WTC11 (cell line): ENCODE data around the gene CISH. TPM values are rescaled to one million over a fixed set of nuclear protein-coding genes. Genes with fewer than 3 reads are reported as not detected.
A peak's percentile ranks its signal among the peaks of the same experiment; 100 is the strongest.

ENCODE experiments used
- ATAC-seq: fragments of 200-7000 bp; cut with Tn5 transposase; 2 replicates; pipeline ENCODE4 v1.10.0; 2021; ENCODE audit warnings: mild to moderate bottlenecking, moderate library complexity
- CTCF ChIA-PET: fragments of 300-600 bp; sonication (Branson Sonifier 250); formaldehyde crosslinking; loops from one replicate; lab custom pipeline; 2021; ENCODE audit warnings: antibody characterized with exemption; lab: Charles Lee
- POLR2A ChIA-PET: fragments of 350-600 bp; sonication (Branson Sonifier 250); formaldehyde crosslinking; loops from one replicate; lab custom pipeline; 2021; ENCODE audit warnings: antibody characterized with exemption; lab: Charles Lee
- DNase-seq: peaks from one replicate; pipeline ENCODE4 v3.0.0; 2021; ENCODE audit warnings: low spot score
- H3K27ac Mint-ChIP-seq: 2 replicates; pipeline ENCODE4 v1.8.0; 2021; ENCODE audit warnings: mixed read lengths
- H3K27me3 Mint-ChIP-seq: 2 replicates; pipeline ENCODE4 v1.8.0; 2021; ENCODE audit warnings: low read depth, mild to moderate bottlenecking, moderate library complexity, mixed read lengths
- H3K36me3 Mint-ChIP-seq: 2 replicates; pipeline ENCODE4 v1.8.0; 2021; ENCODE audit warnings: mixed read lengths
- H3K4me1 Mint-ChIP-seq: 2 replicates; pipeline ENCODE4 v1.8.0; 2022; ENCODE audit warnings: mixed read lengths
- H3K4me3 Mint-ChIP-seq: 2 replicates; pipeline ENCODE4 v1.8.0; 2021; ENCODE audit warnings: mild to moderate bottlenecking, moderate library complexity, mixed read lengths
- H3K9me3 Mint-ChIP-seq: 2 replicates; pipeline ENCODE4 v1.8.0; 2021; ENCODE audit warnings: mixed read lengths
- CBFB ChIP-seq: sonication (generic); formaldehyde crosslinking; IDR thresholded peaks from 2 replicates; pipeline ENCODE4 v1.8.1; 2022; ENCODE audit warnings: mild to moderate bottlenecking, low read depth, missing genetic modification reagents
- ETV6 ChIP-seq: sonication (generic); formaldehyde crosslinking; IDR thresholded peaks from 2 replicates; pipeline ENCODE4 v1.8.1; 2022; ENCODE audit warnings: mild to moderate bottlenecking, missing genetic modification reagents
- GABPB1 ChIP-seq: sonication (generic); formaldehyde crosslinking; IDR thresholded peaks from 2 replicates; pipeline ENCODE4 v1.8.1; 2023; ENCODE audit warnings: mild to moderate bottlenecking, missing genetic modification reagents
- KAT7 ChIP-seq: sonication (generic); formaldehyde crosslinking; IDR thresholded peaks from 2 replicates; pipeline ENCODE4 v1.8.1; 2023; ENCODE audit warnings: missing genetic modification reagents, mild to moderate bottlenecking, borderline replicate concordance
- NR1H2 ChIP-seq: sonication (generic); formaldehyde crosslinking; IDR thresholded peaks from 2 replicates; pipeline ENCODE4 v1.9.0; 2021; ENCODE audit warnings: mild to moderate bottlenecking, moderate library complexity, missing genetic modification reagents
- NR3C1 ChIP-seq: sonication (generic); formaldehyde crosslinking; conservative IDR thresholded peaks from 2 replicates; pipeline ENCODE4 v1.8.1; 2023; ENCODE audit warnings: low read depth, mild to moderate bottlenecking, missing genetic modification reagents
- PRRX2 ChIP-seq: fragments of 250-450 bp; sonication (Bioruptor Pico); IDR thresholded peaks from 2 replicates; pipeline ENCODE4 v1.8.0; 2021; ENCODE audit warnings: mild to moderate bottlenecking
- RORB ChIP-seq: fragments of 250-450 bp; sonication (Bioruptor Pico); IDR thresholded peaks from 2 replicates; pipeline ENCODE4 v1.9.0; 2021; ENCODE audit warnings: mild to moderate bottlenecking
- TP53 ChIP-seq: sonication (generic); formaldehyde crosslinking; IDR thresholded peaks from 2 replicates; pipeline ENCODE4 v1.8.1; 2023; ENCODE audit warnings: mild to moderate bottlenecking, missing genetic modification reagents
- ZNF138 ChIP-seq: sonication (generic); formaldehyde crosslinking; conservative IDR thresholded peaks from 2 replicates; pipeline ENCODE4 v1.8.1; 2022; ENCODE audit warnings: mild to moderate bottlenecking, moderate library complexity, missing genetic modification reagents
- ZNF232 ChIP-seq: sonication (generic); formaldehyde crosslinking; IDR thresholded peaks from 2 replicates; pipeline ENCODE4 v1.8.0; 2022; ENCODE audit warnings: mild to moderate bottlenecking, missing genetic modification reagents
- ZNF263 ChIP-seq: sonication (generic); formaldehyde crosslinking; IDR thresholded peaks from 2 replicates; pipeline ENCODE4 v1.8.1; 2022; ENCODE audit warnings: low read depth, mild to moderate bottlenecking, moderate library complexity, missing genetic modification reagents
- ZNF416 ChIP-seq: fragments of 250-450 bp; sonication (Bioruptor Pico); IDR thresholded peaks from 2 replicates; pipeline ENCODE4 v1.9.0; 2021; ENCODE audit warnings: mild to moderate bottlenecking, inconsistent platforms
- total RNA-seq: library from RNA; stranded (reverse); gene quantifications from 3 replicates; pipeline ENCODE4 v1.2.3, GENCODE V29; 2021
- TF ChIP-seq, protein P1 (sequence below): sonication (generic); formaldehyde crosslinking; IDR thresholded peaks from 2 replicates; pipeline ENCODE4 v1.8.0; 2023; ENCODE audit warnings: missing genetic modification reagents, mild to moderate bottlenecking, borderline replicate concordance
- TF ChIP-seq, protein P2 (sequence below): sonication (generic); formaldehyde crosslinking; IDR thresholded peaks from 2 replicates; pipeline ENCODE4 v1.8.0; 2022; ENCODE audit warnings: mild to moderate bottlenecking, missing genetic modification reagents
- TF ChIP-seq, protein P3 (sequence below): sonication (generic); formaldehyde crosslinking; IDR thresholded peaks from 2 replicates; pipeline ENCODE4 v1.8.0; 2022; ENCODE audit warnings: mild to moderate bottlenecking, missing genetic modification reagents
- TF ChIP-seq, protein P4 (sequence below): sonication (generic); formaldehyde crosslinking; IDR thresholded peaks from 2 replicates; pipeline ENCODE4 v1.8.1; 2023; ENCODE audit warnings: mild to moderate bottlenecking, missing genetic modification reagents, borderline replicate concordance
- TF ChIP-seq, protein P5 (sequence below): sonication (generic); formaldehyde crosslinking; IDR thresholded peaks from 2 replicates; pipeline ENCODE4 v1.8.1; 2023; ENCODE audit warnings: mild to moderate bottlenecking, missing genetic modification reagents

Gene CISH
- total RNA-seq, 1 experiment from 2014 or later = 2.4 TPM

DNA sequence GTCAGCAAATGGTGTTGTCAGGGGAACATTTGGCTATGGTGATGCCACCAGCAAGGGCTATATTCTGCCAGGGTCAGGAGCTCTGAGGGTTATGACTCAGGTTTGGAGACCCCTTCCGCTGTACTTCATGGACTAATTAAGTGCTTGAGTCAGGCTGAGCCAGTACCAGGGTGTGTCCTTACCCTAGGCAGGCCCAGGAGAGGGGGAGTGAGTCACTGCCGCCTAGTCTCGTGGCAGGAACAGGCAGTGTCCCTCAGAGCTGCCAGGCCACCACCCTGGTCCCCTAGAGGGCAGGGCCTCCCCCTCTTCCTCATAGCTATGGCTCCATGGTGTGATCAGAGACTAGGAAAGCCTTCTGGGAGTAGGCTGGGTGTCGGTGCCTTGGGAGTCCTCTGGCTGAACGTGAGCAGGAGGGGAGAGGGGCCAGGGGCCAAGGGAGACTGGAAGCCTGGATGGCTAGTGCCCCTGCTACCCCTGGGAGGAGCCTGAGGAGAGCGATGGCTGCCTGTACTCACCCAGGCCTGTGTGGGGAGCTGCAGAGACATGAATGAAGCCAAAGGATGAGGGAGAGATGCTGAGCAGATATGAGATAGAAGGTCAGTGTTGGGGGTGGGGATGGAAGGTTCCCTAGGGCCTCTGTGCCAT lies 16.0 kb upstream of the CISH start:
- Mint-ChIP-seq H3K4me3 (no peak overlapping the region), H3K27me3 (no peaks in the 10 kb centered on the region), H3K36me3 (peaks cover 3% of the 10 kb centered on the region; the same call in 1 of the 2 replicates), H3K27ac (no peak overlapping the region), H3K4me1 (peaks cover 38% of the 10 kb centered on the region), H3K9me3 (no peaks in the 10 kb centered on the region)
- peak; percentile 66 for DNase-seq
- peak; percentile 84; the same call in 1 of the 2 replicates for TF ChIP-seq ZNF263
- no peak for TF ChIP-seq KAT7 (CRISPR knock-in tag)
- CTCF ChIA-PET = interaction anchor here (0.8 to 8.6 kb wide), 16 partner anchors 9 to 744 kb away, joined by 3 to 110 read pairs (median 3); partner anchors contain the start of genes C3orf18, CISH and MAPKAPK3
- ATAC-seq = peak; percentile 93
- POLR2A ChIA-PET = interaction anchor here (0.6 to 1.6 kb wide), 3 partner anchors 9 to 59 kb away, joined by 3 to 5 read pairs (median 4); no protein-coding TSS in a partner anchor

DNA sequence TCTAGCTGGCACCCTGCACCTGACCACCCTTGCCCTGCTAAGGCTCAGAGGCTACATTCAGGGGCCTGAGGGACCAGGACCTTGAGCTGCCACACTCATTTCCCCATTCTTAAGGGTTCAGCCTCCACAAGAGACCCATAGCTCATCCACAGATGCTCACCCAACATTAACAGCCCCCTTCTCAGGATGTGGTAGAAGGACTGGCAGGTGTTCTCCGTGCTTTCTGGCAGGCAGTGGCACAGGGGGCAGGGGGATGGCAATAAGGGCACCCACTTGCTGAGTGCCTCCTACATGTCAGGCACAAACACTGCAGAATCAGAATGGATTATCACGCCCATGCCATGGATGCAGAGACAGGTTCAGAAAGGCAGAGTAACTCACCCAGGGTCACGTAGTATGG lies 14.8 kb upstream of the CISH start:
- H3K27me3 Mint-ChIP-seq = no peaks in the 10 kb centered on the region
- H3K36me3 Mint-ChIP-seq = peaks cover 3% of the 10 kb centered on the region; the same call in 1 of the 2 replicates
- no peak overlapping the region for H3K4me3 Mint-ChIP-seq
- ChIA-PET POLR2A (no interaction called here), CTCF (interaction anchor here (0.6 to 8.6 kb wide), 9 partner anchors 9 to 763 kb away, joined by 3 to 110 read pairs (median 3); partner anchors contain the start of genes C3orf18, CISH and MAPKAPK3)
- no peak for TF ChIP-seq ZNF232 (CRISPR knock-in tag)
- TF ChIP-seq, protein P1, sequence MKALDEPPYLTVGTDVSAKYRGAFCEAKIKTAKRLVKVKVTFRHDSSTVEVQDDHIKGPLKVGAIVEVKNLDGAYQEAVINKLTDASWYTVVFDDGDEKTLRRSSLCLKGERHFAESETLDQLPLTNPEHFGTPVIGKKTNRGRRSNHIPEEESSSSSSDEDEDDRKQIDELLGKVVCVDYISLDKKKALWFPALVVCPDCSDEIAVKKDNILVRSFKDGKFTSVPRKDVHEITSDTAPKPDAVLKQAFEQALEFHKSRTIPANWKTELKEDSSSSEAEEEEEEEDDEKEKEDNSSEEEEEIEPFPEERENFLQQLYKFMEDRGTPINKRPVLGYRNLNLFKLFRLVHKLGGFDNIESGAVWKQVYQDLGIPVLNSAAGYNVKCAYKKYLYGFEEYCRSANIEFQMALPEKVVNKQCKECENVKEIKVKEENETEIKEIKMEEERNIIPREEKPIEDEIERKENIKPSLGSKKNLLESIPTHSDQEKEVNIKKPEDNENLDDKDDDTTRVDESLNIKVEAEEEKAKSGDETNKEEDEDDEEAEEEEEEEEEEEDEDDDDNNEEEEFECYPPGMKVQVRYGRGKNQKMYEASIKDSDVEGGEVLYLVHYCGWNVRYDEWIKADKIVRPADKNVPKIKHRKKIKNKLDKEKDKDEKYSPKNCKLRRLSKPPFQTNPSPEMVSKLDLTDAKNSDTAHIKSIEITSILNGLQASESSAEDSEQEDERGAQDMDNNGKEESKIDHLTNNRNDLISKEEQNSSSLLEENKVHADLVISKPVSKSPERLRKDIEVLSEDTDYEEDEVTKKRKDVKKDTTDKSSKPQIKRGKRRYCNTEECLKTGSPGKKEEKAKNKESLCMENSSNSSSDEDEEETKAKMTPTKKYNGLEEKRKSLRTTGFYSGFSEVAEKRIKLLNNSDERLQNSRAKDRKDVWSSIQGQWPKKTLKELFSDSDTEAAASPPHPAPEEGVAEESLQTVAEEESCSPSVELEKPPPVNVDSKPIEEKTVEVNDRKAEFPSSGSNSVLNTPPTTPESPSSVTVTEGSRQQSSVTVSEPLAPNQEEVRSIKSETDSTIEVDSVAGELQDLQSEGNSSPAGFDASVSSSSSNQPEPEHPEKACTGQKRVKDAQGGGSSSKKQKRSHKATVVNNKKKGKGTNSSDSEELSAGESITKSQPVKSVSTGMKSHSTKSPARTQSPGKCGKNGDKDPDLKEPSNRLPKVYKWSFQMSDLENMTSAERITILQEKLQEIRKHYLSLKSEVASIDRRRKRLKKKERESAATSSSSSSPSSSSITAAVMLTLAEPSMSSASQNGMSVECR = no peak
- TF ChIP-seq ZNF416 (CRISPR knock-in tag) = no peak
- TF ChIP-seq ZNF138 (CRISPR knock-in tag) = no peak
- TF ChIP-seq KAT7 (CRISPR knock-in tag) = no peak
- TF ChIP-seq, protein P2, sequence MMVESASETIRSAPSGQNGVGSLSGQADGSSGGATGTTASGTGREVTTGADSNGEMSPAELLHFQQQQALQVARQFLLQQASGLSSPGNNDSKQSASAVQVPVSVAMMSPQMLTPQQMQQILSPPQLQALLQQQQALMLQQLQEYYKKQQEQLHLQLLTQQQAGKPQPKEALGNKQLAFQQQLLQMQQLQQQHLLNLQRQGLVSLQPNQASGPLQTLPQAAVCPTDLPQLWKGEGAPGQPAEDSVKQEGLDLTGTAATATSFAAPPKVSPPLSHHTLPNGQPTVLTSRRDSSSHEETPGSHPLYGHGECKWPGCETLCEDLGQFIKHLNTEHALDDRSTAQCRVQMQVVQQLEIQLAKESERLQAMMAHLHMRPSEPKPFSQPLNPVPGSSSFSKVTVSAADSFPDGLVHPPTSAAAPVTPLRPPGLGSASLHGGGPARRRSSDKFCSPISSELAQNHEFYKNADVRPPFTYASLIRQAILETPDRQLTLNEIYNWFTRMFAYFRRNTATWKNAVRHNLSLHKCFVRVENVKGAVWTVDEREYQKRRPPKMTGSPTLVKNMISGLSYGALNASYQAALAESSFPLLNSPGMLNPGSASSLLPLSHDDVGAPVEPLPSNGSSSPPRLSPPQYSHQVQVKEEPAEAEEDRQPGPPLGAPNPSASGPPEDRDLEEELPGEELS = no peak
- TF ChIP-seq RORB (CRISPR knock-in tag) = no peak
- no peak for TF ChIP-seq NR1H2
- TF ChIP-seq, protein P3, sequence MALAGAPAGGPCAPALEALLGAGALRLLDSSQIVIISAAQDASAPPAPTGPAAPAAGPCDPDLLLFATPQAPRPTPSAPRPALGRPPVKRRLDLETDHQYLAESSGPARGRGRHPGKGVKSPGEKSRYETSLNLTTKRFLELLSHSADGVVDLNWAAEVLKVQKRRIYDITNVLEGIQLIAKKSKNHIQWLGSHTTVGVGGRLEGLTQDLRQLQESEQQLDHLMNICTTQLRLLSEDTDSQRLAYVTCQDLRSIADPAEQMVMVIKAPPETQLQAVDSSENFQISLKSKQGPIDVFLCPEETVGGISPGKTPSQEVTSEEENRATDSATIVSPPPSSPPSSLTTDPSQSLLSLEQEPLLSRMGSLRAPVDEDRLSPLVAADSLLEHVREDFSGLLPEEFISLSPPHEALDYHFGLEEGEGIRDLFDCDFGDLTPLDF (CRISPR knock-in tag) = no peak
- no peak for TF ChIP-seq ETV6
- TF ChIP-seq PRRX2 = no peak
- TF ChIP-seq GABPB1 (CRISPR knock-in tag) = no peak
- TF ChIP-seq TP53 (CRISPR knock-in tag) = no peak
- TF ChIP-seq, protein P4, sequence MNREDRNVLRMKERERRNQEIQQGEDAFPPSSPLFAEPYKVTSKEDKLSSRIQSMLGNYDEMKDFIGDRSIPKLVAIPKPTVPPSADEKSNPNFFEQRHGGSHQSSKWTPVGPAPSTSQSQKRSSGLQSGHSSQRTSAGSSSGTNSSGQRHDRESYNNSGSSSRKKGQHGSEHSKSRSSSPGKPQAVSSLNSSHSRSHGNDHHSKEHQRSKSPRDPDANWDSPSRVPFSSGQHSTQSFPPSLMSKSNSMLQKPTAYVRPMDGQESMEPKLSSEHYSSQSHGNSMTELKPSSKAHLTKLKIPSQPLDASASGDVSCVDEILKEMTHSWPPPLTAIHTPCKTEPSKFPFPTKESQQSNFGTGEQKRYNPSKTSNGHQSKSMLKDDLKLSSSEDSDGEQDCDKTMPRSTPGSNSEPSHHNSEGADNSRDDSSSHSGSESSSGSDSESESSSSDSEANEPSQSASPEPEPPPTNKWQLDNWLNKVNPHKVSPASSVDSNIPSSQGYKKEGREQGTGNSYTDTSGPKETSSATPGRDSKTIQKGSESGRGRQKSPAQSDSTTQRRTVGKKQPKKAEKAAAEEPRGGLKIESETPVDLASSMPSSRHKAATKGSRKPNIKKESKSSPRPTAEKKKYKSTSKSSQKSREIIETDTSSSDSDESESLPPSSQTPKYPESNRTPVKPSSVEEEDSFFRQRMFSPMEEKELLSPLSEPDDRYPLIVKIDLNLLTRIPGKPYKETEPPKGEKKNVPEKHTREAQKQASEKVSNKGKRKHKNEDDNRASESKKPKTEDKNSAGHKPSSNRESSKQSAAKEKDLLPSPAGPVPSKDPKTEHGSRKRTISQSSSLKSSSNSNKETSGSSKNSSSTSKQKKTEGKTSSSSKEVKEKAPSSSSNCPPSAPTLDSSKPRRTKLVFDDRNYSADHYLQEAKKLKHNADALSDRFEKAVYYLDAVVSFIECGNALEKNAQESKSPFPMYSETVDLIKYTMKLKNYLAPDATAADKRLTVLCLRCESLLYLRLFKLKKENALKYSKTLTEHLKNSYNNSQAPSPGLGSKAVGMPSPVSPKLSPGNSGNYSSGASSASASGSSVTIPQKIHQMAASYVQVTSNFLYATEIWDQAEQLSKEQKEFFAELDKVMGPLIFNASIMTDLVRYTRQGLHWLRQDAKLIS (CRISPR knock-in tag) = no peak
- no peak for TF ChIP-seq CBFB (CRISPR knock-in tag)
- no peak for TF ChIP-seq NR3C1 (CRISPR knock-in tag)
- TF ChIP-seq, protein P5, sequence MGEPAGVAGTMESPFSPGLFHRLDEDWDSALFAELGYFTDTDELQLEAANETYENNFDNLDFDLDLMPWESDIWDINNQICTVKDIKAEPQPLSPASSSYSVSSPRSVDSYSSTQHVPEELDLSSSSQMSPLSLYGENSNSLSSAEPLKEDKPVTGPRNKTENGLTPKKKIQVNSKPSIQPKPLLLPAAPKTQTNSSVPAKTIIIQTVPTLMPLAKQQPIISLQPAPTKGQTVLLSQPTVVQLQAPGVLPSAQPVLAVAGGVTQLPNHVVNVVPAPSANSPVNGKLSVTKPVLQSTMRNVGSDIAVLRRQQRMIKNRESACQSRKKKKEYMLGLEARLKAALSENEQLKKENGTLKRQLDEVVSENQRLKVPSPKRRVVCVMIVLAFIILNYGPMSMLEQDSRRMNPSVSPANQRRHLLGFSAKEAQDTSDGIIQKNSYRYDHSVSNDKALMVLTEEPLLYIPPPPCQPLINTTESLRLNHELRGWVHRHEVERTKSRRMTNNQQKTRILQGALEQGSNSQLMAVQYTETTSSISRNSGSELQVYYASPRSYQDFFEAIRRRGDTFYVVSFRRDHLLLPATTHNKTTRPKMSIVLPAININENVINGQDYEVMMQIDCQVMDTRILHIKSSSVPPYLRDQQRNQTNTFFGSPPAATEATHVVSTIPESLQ = no peak
- H3K9me3 Mint-ChIP-seq = no peaks in the 10 kb centered on the region
- H3K27ac Mint-ChIP-seq = no peak overlapping the region
- no peak for DNase-seq
- H3K4me1 Mint-ChIP-seq = peaks cover 38% of the 10 kb centered on the region
- no peak for ATAC-seq
